ENCODE measurements around the gene ZNF831.

The ZNF831 gene

GRCh38 chr20:59223182-59223601 is 59.6 kb downstream of the ZNF831 start:
- Histone ChIP-seq H3K79me2 (ENCODE audit: insufficient read depth, low read length) (no peaks in the 10 kb centered on the region), H3K36me3 (ENCODE audit: insufficient read depth, low read length) (no peaks in the 10 kb centered on the region), H3K27me3 (ENCODE audit: insufficient read depth, low read length, poor library complexity) (peaks cover 39% of the 10 kb centered on the region), H2AFZ (ENCODE audit: low read depth, low read length) (no peak overlapping the region), H4K20me1 (ENCODE audit: insufficient read depth, low read length) (0 out of 2 replicates have a peak, but pooled peaks cover 3% of the 10 kb centered on the region), H3K4me3 (ENCODE audit: low read depth in 1 of 2, low read length in 2 of 2) (no peak overlapping the region), H3K9ac (ENCODE audit: low read depth, low read length) (no peak overlapping the region), H3K4me2 (ENCODE audit: insufficient read depth, low read length) (no peak overlapping the region), H3K9me3 (ENCODE audit: insufficient read depth, low read length, severe bottlenecking) (no peaks in the 10 kb centered on the region), H3K27ac (ENCODE audit: low read length) (no peak overlapping the region), H3K4me1 (ENCODE audit: insufficient read depth, low read length) (no peaks in the 10 kb centered on the region)
- ATAC-seq (ENCODE audit: insufficient read depth, low read depth) (no peak), DNase-seq (no peak)
- no peak for TF ChIP-seq EZH2 (IDR thresholded peaks at IDR 0.05; ENCODE audit: borderline replicate concordance, low read depth, low read length, severe bottlenecking)
- TF ChIP-seq, protein P1, sequence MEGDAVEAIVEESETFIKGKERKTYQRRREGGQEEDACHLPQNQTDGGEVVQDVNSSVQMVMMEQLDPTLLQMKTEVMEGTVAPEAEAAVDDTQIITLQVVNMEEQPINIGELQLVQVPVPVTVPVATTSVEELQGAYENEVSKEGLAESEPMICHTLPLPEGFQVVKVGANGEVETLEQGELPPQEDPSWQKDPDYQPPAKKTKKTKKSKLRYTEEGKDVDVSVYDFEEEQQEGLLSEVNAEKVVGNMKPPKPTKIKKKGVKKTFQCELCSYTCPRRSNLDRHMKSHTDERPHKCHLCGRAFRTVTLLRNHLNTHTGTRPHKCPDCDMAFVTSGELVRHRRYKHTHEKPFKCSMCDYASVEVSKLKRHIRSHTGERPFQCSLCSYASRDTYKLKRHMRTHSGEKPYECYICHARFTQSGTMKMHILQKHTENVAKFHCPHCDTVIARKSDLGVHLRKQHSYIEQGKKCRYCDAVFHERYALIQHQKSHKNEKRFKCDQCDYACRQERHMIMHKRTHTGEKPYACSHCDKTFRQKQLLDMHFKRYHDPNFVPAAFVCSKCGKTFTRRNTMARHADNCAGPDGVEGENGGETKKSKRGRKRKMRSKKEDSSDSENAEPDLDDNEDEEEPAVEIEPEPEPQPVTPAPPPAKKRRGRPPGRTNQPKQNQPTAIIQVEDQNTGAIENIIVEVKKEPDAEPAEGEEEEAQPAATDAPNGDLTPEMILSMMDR (IDR thresholded peaks at IDR 0.05; ENCODE audit: borderline replicate concordance, extremely low read depth, low read length, poor library complexity, severe bottlenecking) = no peak

DNA sequence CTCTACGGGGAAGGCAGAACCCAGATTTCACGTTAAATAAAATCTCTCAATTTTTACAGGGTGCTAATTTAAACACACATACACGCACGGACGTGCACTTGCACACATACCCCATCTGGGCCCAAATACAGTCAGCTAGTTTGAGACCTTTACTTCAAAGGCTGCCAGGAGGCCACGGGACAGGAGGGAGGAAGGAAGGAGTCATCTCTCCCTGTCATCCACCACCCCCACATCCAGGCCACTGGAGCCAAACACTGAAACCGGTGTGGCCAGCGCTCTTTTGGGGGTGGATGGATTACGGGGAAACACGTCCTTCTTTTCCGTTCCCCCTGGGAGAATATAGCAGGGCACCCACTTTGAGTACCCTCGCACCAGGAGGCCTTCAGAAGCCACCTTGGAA is 60.1 kb downstream of the ZNF831 start:
- no peak overlapping the region for H3K9ac ChIP-seq (ENCODE audit: low read depth, low read length)
- H4K20me1 ChIP-seq (ENCODE audit: insufficient read depth, low read length) = 0 out of 2 replicates have a peak, but pooled peaks cover 3% of the 10 kb centered on the region
- no peaks in the 10 kb centered on the region for H3K79me2 ChIP-seq (ENCODE audit: insufficient read depth, low read length)
- H3K27me3 ChIP-seq (ENCODE audit: insufficient read depth, low read length, poor library complexity) = peaks cover 42% of the 10 kb centered on the region
- no peak for DNase-seq
- H2AFZ ChIP-seq (ENCODE audit: low read depth, low read length) = no peak overlapping the region
- H3K9me3 ChIP-seq (ENCODE audit: insufficient read depth, low read length, severe bottlenecking) = no peaks in the 10 kb centered on the region
- H3K4me3 ChIP-seq (ENCODE audit: low read depth in 1 of 2, low read length in 2 of 2) = no peak overlapping the region
- H3K27ac ChIP-seq (ENCODE audit: low read length) = no peak overlapping the region
- no peak for TF ChIP-seq EZH2 (IDR thresholded peaks at IDR 0.05; ENCODE audit: borderline replicate concordance, low read depth, low read length, severe bottlenecking)
- TF ChIP-seq, protein P1 (IDR thresholded peaks at IDR 0.05; ENCODE audit: borderline replicate concordance, extremely low read depth, low read length, poor library complexity, severe bottlenecking) = no peak
- no peak for ATAC-seq (ENCODE audit: insufficient read depth, low read depth)
- H3K4me2 ChIP-seq (ENCODE audit: insufficient read depth, low read length) = no peak overlapping the region
- no peaks in the 10 kb centered on the region for H3K36me3 ChIP-seq (ENCODE audit: insufficient read depth, low read length)
- no peaks in the 10 kb centered on the region for H3K4me1 ChIP-seq (ENCODE audit: insufficient read depth, low read length)

DNA sequence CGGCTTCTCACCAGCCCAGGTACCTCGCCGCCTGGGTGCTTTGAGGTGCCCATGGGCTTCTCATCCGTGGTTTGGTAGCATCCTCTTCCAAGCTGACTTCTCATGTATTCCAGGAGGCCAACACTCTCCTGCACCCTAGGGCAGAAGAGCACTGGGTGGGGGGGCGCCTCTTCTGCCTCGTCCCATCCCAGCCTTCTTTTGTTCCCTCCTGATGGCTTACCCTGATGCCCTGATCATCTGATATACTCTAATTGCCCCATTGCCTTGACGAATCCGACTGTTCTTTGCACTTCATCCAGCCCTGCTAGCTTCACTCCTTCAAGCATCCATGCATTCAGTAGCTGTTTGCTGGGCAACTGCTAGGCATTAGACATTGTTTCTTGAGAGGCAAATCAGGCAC is 60.6 kb downstream of the ZNF831 start:
- no peaks in the 10 kb centered on the region for H3K79me2 ChIP-seq (ENCODE audit: insufficient read depth, low read length)
- no peak overlapping the region for H2AFZ ChIP-seq (ENCODE audit: low read depth, low read length)
- no peak overlapping the region for H3K9ac ChIP-seq (ENCODE audit: low read depth, low read length)
- H3K4me3 ChIP-seq (ENCODE audit: low read depth in 1 of 2, low read length in 2 of 2) = no peak overlapping the region
- H4K20me1 ChIP-seq (ENCODE audit: insufficient read depth, low read length) = 0 out of 2 replicates have a peak, but pooled peaks cover 3% of the 10 kb centered on the region
- ATAC-seq (ENCODE audit: insufficient read depth, low read depth) (no peak), DNase-seq (no peak)
- TF ChIP-seq, protein P1 (IDR thresholded peaks at IDR 0.05; ENCODE audit: borderline replicate concordance, extremely low read depth, low read length, poor library complexity, severe bottlenecking) = no peak
- no peak for TF ChIP-seq EZH2 (IDR thresholded peaks at IDR 0.05; ENCODE audit: borderline replicate concordance, low read depth, low read length, severe bottlenecking)
- H3K27ac ChIP-seq (ENCODE audit: low read length) = no peak overlapping the region
- H3K36me3 ChIP-seq (ENCODE audit: insufficient read depth, low read length) = no peaks in the 10 kb centered on the region
- no peak overlapping the region for H3K4me2 ChIP-seq (ENCODE audit: insufficient read depth, low read length)
- peaks cover 42% of the 10 kb centered on the region for H3K27me3 ChIP-seq (ENCODE audit: insufficient read depth, low read length, poor library complexity)
- no peaks in the 10 kb centered on the region for H3K9me3 ChIP-seq (ENCODE audit: insufficient read depth, low read length, severe bottlenecking)
- H3K4me1 ChIP-seq (ENCODE audit: insufficient read depth, low read length) = no peaks in the 10 kb centered on the region

DNA sequence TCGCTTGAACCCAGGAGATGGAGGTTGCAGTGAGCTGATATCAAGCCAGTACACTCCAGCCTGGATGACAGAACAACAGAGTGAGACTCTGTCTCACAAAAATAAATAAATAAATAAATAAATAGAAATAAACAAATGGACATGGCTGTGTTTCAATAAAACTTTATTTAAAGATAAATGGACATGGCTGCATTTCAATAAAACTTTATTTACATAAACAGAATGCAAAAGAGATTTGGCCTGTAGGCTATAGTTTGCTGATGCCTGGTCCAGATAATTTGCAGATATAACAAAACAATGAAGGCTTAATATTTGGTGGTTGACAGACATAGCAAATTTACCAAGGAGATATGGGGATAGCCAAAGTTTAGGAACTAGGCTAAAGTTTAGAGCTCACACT is 66.8 kb downstream of the ZNF831 start:
- Histone ChIP-seq H4K20me1 (ENCODE audit: insufficient read depth, low read length) (peaks cover 3% of the 10 kb centered on the region; the same call in 1 of the 2 replicates), H3K36me3 (ENCODE audit: insufficient read depth, low read length) (no peaks in the 10 kb centered on the region), H3K27ac (ENCODE audit: low read length) (no peak overlapping the region), H3K9me3 (ENCODE audit: insufficient read depth, low read length, severe bottlenecking) (no peaks in the 10 kb centered on the region), H2AFZ (ENCODE audit: low read depth, low read length) (no peak overlapping the region), H3K27me3 (ENCODE audit: insufficient read depth, low read length, poor library complexity) (peaks cover 35% of the 10 kb centered on the region), H3K4me3 (ENCODE audit: low read depth in 1 of 2, low read length in 2 of 2) (no peak overlapping the region), H3K4me1 (ENCODE audit: insufficient read depth, low read length) (no peaks in the 10 kb centered on the region), H3K79me2 (ENCODE audit: insufficient read depth, low read length) (no peaks in the 10 kb centered on the region), H3K4me2 (ENCODE audit: insufficient read depth, low read length) (no peak overlapping the region), H3K9ac (ENCODE audit: low read depth, low read length) (no peak overlapping the region)
- TF ChIP-seq, protein P1 (IDR thresholded peaks at IDR 0.05; ENCODE audit: borderline replicate concordance, extremely low read depth, low read length, poor library complexity, severe bottlenecking) = no peak
- no peak for TF ChIP-seq EZH2 (IDR thresholded peaks at IDR 0.05; ENCODE audit: borderline replicate concordance, low read depth, low read length, severe bottlenecking)
- ATAC-seq (ENCODE audit: insufficient read depth, low read depth) = no peak
- no peak for DNase-seq
